GM18951 (cell line): ENCODE results near the gene TSEN54.

Experiments
- POLR2A ChIP-seq: IDR thresholded peaks from 4 replicates; pipeline ENCODE4 v1.6.1; 2011; ENCODE audit warnings: mild to moderate bottlenecking; ENCODE audit not compliant: insufficient read length, insufficient read depth; ENCODE audit errors: extremely low read depth
- in situ Hi-C: fragments of 300-500 bp; cut with MboI; formaldehyde crosslinking; loops from one replicate; pipeline ENCODE4 v1.12.0; 2022; ENCODE audit warnings: low sequenced_read_pairs, mixed read lengths, inconsistent platforms; ENCODE audit not compliant: unreplicated experiment

TSEN54 gene

DNA sequence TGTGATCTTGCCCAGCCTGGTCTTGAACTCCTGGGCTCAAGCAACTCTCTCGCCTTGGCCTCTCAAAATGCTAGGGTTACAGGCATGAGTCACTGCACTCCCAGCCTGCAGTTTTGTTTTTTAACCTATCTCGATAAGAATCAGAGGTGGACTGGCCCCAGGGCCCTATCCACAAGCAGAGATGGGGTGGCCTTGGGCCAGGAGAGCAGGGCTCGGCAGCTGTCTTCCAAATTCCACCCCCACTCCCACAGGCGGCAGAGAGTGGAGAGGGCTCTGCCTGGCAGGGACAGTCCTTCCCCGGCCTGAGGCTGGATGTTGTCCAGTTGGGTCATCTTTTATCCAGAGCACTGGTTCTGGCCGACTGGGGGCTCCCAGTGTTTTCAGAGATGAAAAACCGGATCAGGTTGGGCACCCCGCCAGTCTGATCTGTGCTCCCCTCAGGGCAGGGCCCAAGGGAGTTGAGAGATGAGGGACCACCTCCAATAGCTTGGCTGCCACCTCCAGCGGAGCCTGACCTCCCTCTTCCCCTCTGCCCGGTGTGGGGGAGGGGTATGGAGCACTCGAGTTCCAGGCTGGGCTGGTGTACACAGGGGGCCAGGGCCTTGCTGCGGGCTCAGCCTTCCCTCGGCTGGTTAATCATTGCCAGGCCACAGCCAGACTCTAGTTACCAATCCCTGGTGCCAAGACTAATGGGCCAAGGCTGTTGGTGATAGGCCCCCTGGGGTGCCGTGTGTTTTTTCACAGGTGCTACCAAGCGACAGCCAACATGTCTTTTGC lies 40.9 kb downstream of the TSEN54 start:
- TF ChIP-seq POLR2A, result no peak
- in situ Hi-C loops, result no loop called here

DNA sequence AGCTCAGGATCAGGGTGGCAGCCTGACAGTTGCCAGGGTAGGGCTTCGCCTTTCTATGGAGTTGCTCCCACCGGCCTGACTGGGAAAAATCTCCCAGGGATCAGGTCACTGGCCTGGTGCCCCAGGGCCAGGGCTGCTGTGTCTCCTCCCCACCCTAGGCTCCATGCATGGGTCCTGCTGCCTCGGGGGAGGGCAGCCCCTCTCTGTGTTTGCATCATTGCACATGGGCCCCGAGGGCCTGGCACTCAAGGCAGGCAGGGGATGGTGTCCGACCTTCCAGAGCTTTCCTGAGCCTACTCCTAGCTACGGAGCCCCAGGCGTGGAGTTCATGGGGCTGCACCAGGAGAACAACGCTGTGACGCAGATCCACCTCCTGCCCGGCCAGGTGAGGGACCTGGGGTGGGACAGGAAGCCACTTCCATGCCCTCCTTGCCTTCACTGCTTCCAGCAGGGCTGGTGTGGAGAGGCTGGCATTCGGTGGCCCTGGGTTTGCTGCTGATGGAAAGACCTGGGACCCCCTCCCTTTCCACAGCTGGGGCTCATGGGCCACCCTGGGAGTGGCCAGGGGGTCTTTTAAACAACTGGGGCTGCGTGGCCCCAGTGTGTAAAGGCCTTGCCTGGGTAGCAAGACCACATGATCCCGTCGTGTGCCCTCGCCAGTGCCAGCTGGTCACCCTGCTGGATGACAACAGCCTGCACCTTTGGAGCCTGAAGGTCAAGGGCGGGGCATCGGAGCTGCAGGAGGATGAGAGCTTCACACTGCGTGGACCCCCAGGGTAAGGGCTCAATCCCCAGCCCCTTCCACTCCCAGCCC lies 41.7 kb downstream of the TSEN54 start:
- no peak for TF ChIP-seq POLR2A
- in situ Hi-C loops, result no loop called here

DNA sequence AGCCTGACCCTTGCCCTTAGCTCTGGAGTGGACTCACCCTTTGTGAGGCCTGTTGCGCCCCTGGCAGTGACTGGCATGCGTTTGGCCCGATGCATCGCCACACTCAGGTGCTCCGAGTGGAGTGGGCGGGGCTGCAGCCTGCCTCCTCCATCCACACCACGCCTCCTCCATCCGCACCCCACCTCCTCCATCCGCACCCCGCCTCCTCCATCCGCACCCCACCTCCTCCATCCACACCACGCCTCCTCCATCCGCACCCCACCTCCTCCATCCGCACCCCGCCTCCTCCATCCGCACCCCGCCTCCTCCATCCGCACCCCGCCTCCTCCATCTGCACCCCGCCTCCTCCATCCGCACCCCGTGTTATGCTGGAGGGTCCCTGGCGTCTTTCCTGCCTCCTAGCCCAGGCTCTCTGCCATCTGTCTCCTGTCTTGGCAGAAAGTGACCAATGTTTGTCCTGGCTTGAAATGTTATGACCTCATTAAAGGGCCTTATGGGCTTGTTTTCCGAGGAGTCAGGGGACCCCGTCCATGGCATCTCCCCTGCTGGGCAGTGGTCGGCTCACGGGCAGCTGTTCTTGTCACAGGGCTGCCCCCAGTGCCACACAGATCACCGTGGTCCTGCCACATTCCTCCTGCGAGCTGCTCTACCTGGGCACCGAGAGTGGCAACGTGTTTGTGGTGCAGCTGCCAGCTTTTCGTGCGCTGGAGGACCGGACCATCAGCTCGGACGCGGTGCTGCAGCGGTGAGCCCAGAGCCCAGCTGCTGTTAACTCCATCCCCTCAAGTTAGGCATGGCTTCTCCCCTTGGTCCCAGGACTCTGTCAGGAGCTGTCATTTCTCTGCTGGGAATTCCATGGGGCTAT lies 42.6 kb downstream of the TSEN54 start:
- in situ Hi-C loops, result no loop called here
- TF ChIP-seq POLR2A, result no peak

DNA sequence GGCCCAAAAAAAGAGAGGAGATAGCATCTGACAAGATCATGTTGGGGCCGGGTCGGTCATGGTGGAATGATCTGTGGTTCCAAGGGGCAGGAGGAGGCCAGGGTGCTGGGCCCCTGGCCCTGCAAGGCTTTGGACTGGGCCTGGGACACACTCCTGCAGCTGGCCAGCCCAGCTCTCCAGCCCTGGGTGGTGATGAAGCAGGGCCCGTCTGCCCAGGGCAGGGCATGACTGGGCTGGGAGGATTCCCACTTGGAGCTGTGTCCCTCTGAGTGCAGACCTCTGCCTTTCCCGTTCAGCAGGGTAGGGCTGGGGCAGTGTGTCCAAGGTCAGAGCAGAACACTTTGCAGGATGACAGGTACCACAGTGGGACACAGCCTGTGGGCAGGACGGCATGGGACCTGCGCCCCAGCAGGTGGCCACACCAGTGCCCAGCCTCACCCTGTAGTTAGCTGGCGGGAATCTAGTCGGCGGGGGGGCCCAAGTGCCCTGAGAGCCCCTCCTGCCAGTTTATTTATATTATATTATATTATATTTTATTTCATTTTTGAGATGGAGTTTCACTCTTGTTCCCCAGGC lies 43.7 kb downstream of the TSEN54 start:
- in situ Hi-C loops, result no loop called here
- TF ChIP-seq POLR2A, result no peak

DNA sequence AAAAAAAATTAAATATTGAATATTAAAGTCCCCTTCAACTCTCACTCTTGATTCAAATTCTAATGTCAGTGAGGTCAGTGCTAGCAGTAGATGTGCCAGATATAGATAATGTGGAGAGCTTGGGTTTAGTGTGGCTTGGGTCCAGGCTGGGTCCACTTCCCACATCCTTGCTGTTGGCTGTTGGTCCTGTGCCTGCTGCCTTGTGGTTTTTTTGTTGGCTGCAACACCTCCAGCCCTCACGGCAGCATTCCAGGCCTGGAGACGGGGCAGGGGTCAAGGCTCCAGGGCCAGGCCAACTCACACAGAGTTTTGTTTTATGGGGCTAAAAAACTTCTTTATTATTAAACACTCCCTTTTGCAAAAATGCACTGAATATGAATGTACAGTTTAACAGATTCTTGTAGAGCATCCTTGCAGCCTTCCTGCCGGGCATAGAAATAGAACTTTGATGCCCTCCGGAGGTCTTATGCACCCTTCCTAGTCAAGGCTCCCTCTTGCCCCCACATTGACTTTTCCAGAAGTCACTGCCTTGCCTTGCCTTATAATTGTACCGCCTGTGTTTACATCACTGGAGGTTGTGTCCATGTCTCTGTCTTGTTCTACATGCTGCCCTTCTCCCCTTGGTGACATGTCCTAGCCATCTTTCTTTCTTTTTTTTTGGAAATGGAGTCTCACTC lies 45.7 kb downstream of the TSEN54 start:
- TF ChIP-seq POLR2A, result no peak
- in situ Hi-C loops, result no loop called here

DNA sequence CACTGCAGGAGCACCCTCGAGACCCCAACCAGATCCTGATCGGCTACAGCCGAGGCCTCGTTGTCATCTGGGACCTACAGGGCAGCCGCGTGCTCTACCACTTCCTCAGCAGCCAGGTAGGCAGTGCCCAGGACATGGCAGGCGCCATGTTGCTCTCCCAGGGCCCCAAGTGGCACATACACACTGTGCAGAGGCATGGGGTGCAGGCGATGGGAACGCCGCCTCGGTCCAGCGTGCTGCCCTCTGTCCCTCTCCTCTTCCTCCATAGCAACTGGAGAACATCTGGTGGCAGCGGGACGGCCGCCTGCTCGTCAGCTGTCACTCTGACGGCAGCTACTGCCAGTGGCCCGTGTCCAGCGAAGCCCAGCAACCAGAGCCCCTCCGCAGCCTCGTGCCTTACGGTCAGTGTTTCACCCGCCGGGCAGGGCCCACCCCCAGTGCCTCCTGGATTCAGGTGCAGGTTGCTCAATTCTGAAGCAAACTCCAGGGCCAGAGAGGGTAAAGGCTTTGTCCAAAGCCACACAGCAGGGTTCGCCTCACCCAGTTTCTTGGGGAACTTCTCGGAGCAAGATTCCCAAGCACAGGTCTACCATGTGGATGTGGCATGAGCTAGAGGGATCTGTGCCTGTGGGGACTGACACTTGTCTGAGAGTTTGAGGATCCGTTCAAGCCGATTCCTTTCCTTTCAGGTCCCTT lies 46.9 kb downstream of the TSEN54 start:
- no peak for TF ChIP-seq POLR2A
- in situ Hi-C loops, result no loop called here

DNA sequence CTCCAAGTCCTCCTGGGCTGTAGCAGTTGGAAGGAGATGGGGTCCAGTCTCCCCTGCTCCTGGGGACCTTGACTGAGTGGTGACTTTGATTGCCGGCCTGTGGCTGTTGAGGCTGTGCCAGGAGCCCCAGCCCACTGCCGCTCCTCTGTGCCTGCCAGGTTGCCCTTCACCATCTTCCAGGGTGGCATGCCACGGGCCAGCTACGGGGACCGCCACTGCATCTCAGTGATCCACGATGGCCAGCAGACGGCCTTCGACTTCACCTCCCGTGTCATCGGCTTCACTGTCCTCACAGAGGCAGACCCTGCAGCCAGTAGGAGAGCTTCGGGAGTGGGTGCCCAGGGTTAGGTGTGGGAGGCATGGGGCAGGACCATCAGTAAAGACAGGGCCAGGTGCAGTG lies 47.9 kb downstream of the TSEN54 start:
- TF ChIP-seq POLR2A, result no peak
- in situ Hi-C loops, result no loop called here

DNA sequence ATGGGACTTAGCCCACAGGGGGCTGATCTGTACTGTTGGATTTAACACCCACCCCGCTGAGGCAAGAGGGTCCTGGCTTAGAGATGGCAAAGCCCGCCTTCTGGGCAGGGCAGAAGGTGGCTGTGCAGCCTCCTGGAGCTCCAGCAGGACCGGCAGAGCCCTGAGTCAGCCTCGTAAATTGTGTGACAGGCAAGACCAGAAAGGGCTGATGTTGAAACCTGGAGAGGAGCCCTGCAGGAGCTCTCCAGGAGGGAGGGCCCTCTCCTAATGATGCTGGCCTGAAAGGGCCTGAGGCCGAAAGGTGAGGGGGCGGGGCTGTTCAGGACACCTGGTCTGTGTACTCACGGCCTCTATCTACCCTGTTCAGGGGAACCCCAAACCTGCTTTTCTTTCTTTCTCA lies 48.7 kb downstream of the TSEN54 start:
- TF ChIP-seq POLR2A, result no peak
- in situ Hi-C loops, result no loop called here

DNA sequence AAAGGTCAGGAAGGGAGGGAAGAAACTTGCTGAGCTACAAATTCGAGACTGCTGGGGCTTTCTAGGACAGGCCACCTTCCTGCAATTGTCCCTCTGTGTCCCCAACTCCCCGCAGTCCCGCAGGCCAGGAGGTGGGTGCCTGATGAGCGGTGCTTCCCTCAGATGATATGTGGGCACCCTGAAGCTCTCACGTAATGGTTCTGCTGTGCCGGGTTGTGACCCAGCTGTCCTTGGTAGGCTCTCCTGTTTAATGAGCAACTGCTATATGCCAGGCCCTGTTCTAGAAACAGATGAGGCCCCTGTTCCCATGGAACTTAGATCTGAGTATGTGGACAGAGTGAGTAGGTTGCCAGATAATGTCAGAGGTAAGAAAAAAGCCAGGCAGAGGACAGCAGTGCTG lies 49.3 kb downstream of the TSEN54 start:
- no peak for TF ChIP-seq POLR2A
- in situ Hi-C loops, result no loop called here

DNA sequence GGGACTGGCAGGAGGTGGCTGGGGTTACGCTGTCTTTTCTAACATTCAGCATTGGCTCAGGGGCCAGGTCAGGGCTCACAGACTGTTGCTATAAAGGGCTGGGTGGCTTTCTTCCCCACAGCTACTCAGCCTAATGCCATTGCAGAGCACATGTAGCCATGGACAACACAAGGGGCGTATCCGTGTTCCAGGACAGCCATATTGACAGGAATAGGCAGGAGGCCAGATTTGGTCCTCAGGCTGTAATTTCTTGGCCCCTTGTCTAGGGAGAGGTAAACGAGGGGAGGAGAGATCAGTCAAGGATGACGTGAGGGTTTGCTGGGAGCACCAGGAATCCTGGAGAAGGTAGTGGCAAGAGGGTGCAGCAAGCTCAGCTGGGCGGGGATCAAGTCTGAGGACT lies 50.1 kb downstream of the TSEN54 start:
- in situ Hi-C loops, result no loop called here
- no peak for TF ChIP-seq POLR2A

DNA sequence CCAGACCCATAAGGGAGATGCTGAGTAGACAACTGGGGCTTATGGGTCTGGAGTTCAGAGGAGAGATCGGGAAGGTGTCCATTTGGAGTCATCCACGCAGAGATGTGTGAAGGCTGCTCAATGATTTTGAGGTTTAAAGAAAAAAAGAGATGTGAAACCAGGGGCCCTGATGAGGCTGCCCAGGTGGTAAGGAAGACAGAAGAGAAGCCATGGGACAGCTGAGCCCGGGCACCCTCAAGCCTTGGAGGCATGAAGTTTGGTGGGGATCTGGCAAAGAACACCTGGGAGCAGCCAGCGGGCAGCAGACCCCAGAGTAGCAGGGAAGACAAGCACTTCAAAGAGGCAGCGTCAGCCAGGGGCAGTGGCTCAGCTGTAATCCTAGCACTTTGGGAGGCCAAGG lies 50.5 kb downstream of the TSEN54 start:
- in situ Hi-C loops, result no loop called here
- no peak for TF ChIP-seq POLR2A
